GM23338 (cell line): ENCODE results near the gene ADCY4. TPM values are rescaled to one million over a fixed set of nuclear protein-coding genes. Genes with fewer than 3 reads are reported as not detected.

Experiments
- ATAC-seq: fragments of 200-7000 bp; cut with Tn5 transposase; 3 replicates; pipeline ENCODE4 v1.9.1; 2020
- DNase-seq: peaks from one replicate; pipeline ENCODE4 v3.0.0-alpha.2; 2015; ENCODE audit warnings: low spot score
- H2AFZ ChIP-seq: fragments of 200-600 bp; sonication (generic); 2 replicates; pipeline ENCODE4 v1.8.0; 2016; ENCODE audit warnings: antibody characterized with exemption, mild to moderate bottlenecking, moderate library complexity
- H3F3A ChIP-seq: fragments of 200-600 bp; sonication (generic); replicated peaks from 2 replicates; pipeline ENCODE4 v1.8.0; 2017; ENCODE audit warnings: antibody characterized with exemption, mixed run types, low read depth
- H3K27ac ChIP-seq: fragments of 200-600 bp; sonication (generic); 2 replicates; pipeline ENCODE4 v1.6.1; 2016; ENCODE audit warnings: low read depth
- H3K27me3 ChIP-seq: fragments of 200-600 bp; sonication (generic); 2 replicates; pipeline ENCODE4 v1.8.0; 2016; ENCODE audit warnings: mild to moderate bottlenecking, mixed run types, moderate library complexity; ENCODE audit not compliant: insufficient read depth
- H3K36me3 ChIP-seq: fragments of 200-600 bp; sonication (generic); 2 replicates; pipeline ENCODE4 v1.8.0; 2016; ENCODE audit warnings: mild to moderate bottlenecking; ENCODE audit not compliant: insufficient read depth
- H3K4me1 ChIP-seq: fragments of 200-600 bp; sonication (generic); 2 replicates; pipeline ENCODE4 v1.8.0; 2016; ENCODE audit warnings: mild to moderate bottlenecking, moderate library complexity; ENCODE audit not compliant: insufficient read depth
- H3K4me2 ChIP-seq: fragments of 200-600 bp; sonication (generic); 2 replicates; pipeline ENCODE4 v1.7.1; 2017; ENCODE audit warnings: mixed run types
- H3K4me3 ChIP-seq: fragments of 200-600 bp; sonication (generic); 2 replicates; pipeline ENCODE4 v1.6.1; 2016; ENCODE audit warnings: mixed run types
- H3K79me2 ChIP-seq: fragments of 200-600 bp; sonication (generic); replicated peaks from 2 replicates; pipeline ENCODE4 v1.8.0; 2017; ENCODE audit warnings: mild to moderate bottlenecking; ENCODE audit not compliant: insufficient read depth
- H3K9me2 ChIP-seq: fragments of 200-600 bp; sonication (generic); 2 replicates; pipeline ENCODE4 v1.8.0; 2017; ENCODE audit not compliant: insufficient read depth
- H4K20me1 ChIP-seq: fragments of 200-600 bp; sonication (generic); replicated peaks from 2 replicates; pipeline ENCODE4 v1.8.0; 2017; ENCODE audit warnings: mild to moderate bottlenecking; ENCODE audit not compliant: insufficient read depth
- H3K27ac Mint-ChIP-seq: 2 replicates; pipeline ENCODE4 v1.8.0; 2020; ENCODE audit warnings: inconsistent platforms, mild to moderate bottlenecking, moderate library complexity, mixed read lengths
- H3K27me3 Mint-ChIP-seq: 3 replicates; pipeline ENCODE4 v1.8.0; 2022; ENCODE audit warnings: low read depth, mild to moderate bottlenecking, moderate library complexity, mixed read lengths, inconsistent platforms; ENCODE audit not compliant: insufficient read depth, poor library complexity
- H3K36me3 Mint-ChIP-seq: 3 replicates; pipeline ENCODE4 v1.8.0; 2021; ENCODE audit warnings: low read depth, mild to moderate bottlenecking, inconsistent platforms, moderate library complexity, mixed read lengths
- H3K4me1 Mint-ChIP-seq: 3 replicates; pipeline ENCODE4 v1.8.0; 2020; ENCODE audit warnings: mild to moderate bottlenecking, inconsistent platforms, mixed read lengths
- H3K4me3 Mint-ChIP-seq: 3 replicates; pipeline ENCODE4 v1.8.0; 2021; ENCODE audit warnings: moderate library complexity, mild to moderate bottlenecking, inconsistent platforms, mixed read lengths
- H3K9me3 Mint-ChIP-seq: 3 replicates; pipeline ENCODE4 v1.8.0; 2020; ENCODE audit warnings: moderate library complexity, mild to moderate bottlenecking, inconsistent platforms, mixed read lengths
- CREB1 ChIP-seq: fragments of 250-450 bp; sonication (Bioruptor Pico); IDR thresholded peaks from 2 replicates; pipeline ENCODE4 v1.5.0; 2020; ENCODE audit warnings: low read depth, mild to moderate bottlenecking, moderate library complexity
- polyA plus RNA-seq: library from polyadenylated mRNA; unstranded; fragments of >200 nt; fragmentation: Nextera tagmentation; extraction: Ambion mirVana; gene quantifications from 2 replicates; pipeline ENCODE4 v1.2.1, GENCODE V29; 2016
- small RNA-seq: library from RNA; depleted of rRNA; stranded (forward); fragments of <200 nt; gene quantifications from one replicate; pipeline ENCODE3, GENCODE V24; 2014; ENCODE audit warnings: low replicate concordance
- total RNA-seq: library from RNA; depleted of rRNA; stranded (reverse); fragments of >200 nt; shearing (Covaris generic); gene quantifications from 2 replicates; pipeline ENCODE4 v1.2.3, GENCODE V29; 2014; rRNA removed

The ADCY4 gene
- total and polyA plus RNA-seq, 2 experiments from 2014 or later, result 0.10 to 0.40 TPM

- H3K27me3 Mint-ChIP-seq, result peaks cover 7% of the 10 kb centered on the region
- H3K4me3 Mint-ChIP-seq, result no peak overlapping the region
- H3K27ac Mint-ChIP-seq, result no peak overlapping the region
- no peak overlapping the region for H3K4me3 ChIP-seq
- peaks cover 11% of the 10 kb centered on the region; the same call in 1 of the 2 replicates for H3F3A ChIP-seq
- H3K9me3 Mint-ChIP-seq, result no peaks in the 10 kb centered on the region; the same call in 2 of the 3 replicates
- H3K9me2 ChIP-seq, result no peaks in the 10 kb centered on the region
- no peak overlapping the region for H2AFZ ChIP-seq
- no peaks in the 10 kb centered on the region for H3K36me3 ChIP-seq
- H3K27ac ChIP-seq, result no peak overlapping the region
- DNase-seq (no peak), ATAC-seq (no peak)
- H3K27me3 ChIP-seq, result no peaks in the 10 kb centered on the region
- no peaks in the 10 kb centered on the region for H4K20me1 ChIP-seq
- peaks cover 16% of the 10 kb centered on the region for H3K4me1 ChIP-seq
- TF ChIP-seq CREB1 (CRISPR knock-in tag), result no peak
- no peak overlapping the region for H3K4me2 ChIP-seq
- H3K79me2 ChIP-seq, result no peaks in the 10 kb centered on the region; the same call in 1 of the 2 replicates
- H3K4me1 Mint-ChIP-seq, result peaks cover 22% of the 10 kb centered on the region
- peaks cover 6% of the 10 kb centered on the region; the same call in 2 of the 3 replicates for H3K36me3 Mint-ChIP-seq
These were observed 65.5 kb downstream of the ADCY4 start for GRCh38 chr14:24269368-24269767.

Small RNA genes lying within 50 kb of the gene (small RNA-seq; reads per million reads assigned to genes)
- gene RF00026, result not detected

Other genes starting within 250 kb of the ADCY4 start
Only the 30 nearest of the 33 such genes appear.
- 2.2 and 5.2 TPM in 2 replicates for gene NRL, start 220.1 kb downstream of the ADCY4 start, total RNA-seq
- 1.4 and 1.8 TPM in 2 replicates for gene NRL, start 220.1 kb downstream of the ADCY4 start, polyA plus RNA-seq
- not detected in 2 replicates for gene FITM1, start 204.4 kb downstream of the ADCY4 start, total RNA-seq
- 0.53 and 0.57 TPM in 2 replicates for gene FITM1, start 204.4 kb downstream of the ADCY4 start, polyA plus RNA-seq
- 53.9 and 61.1 TPM in 2 replicates for gene PSME1, start 198.9 kb downstream of the ADCY4 start, total RNA-seq
- 215 and 220 TPM in 2 replicates for gene PSME1, start 198.9 kb downstream of the ADCY4 start, polyA plus RNA-seq
- gene EMC9, start 193.5 kb downstream of the ADCY4 start, total RNA-seq, result 20.1 and 30.0 TPM in 2 replicates
- gene EMC9, start 193.5 kb downstream of the ADCY4 start, polyA plus RNA-seq, result 64.2 and 64.9 TPM in 2 replicates
- gene PSME2, start 188.5 kb downstream of the ADCY4 start, total RNA-seq, result 54.0 and 59.9 TPM in 2 replicates
- 246 and 259 TPM in 2 replicates for gene PSME2, start 188.5 kb downstream of the ADCY4 start, polyA plus RNA-seq
- gene RNF31, start 187.6 kb downstream of the ADCY4 start, total RNA-seq, result 54.8 and 86.4 TPM in 2 replicates
- 84.1 and 87.4 TPM in 2 replicates for gene RNF31, start 187.6 kb downstream of the ADCY4 start, polyA plus RNA-seq
- 8.2 and 9.2 TPM in 2 replicates for gene IRF9, start 173.8 kb downstream of the ADCY4 start, total RNA-seq
- gene IRF9, start 173.8 kb downstream of the ADCY4 start, polyA plus RNA-seq, result 8.4 and 11.1 TPM in 2 replicates
- 23.6 and 25.7 TPM in 2 replicates for gene REC8, start 163.0 kb downstream of the ADCY4 start, total RNA-seq
- 36.8 and 38.8 TPM in 2 replicates for gene REC8, start 163.0 kb downstream of the ADCY4 start, polyA plus RNA-seq
- 84.2 and 105 TPM in 2 replicates for gene IPO4, start 146.3 kb downstream of the ADCY4 start, total RNA-seq
- 34.2 and 34.3 TPM in 2 replicates for gene IPO4, start 146.3 kb downstream of the ADCY4 start, polyA plus RNA-seq
- gene TM9SF1, start 139.6 kb downstream of the ADCY4 start, total RNA-seq, result 25.6 and 27.5 TPM in 2 replicates
- gene TM9SF1, start 139.6 kb downstream of the ADCY4 start, polyA plus RNA-seq, result 10.7 and 12.6 TPM in 2 replicates
- gene TSSK4, start 129.4 kb downstream of the ADCY4 start, total RNA-seq, result 0.66 and 1.0 TPM in 2 replicates
- gene TSSK4, start 129.4 kb downstream of the ADCY4 start, polyA plus RNA-seq, result 0.70 and 0.84 TPM in 2 replicates
- 10.6 and 19.3 TPM in 2 replicates for gene CHMP4A, start 121.6 kb downstream of the ADCY4 start, total RNA-seq
- 30.1 and 36.9 TPM in 2 replicates for gene CHMP4A, start 121.6 kb downstream of the ADCY4 start, polyA plus RNA-seq
- gene MDP1, start 119.0 kb downstream of the ADCY4 start, total RNA-seq, result 9.6 and 9.8 TPM in 2 replicates
- gene MDP1, start 119.0 kb downstream of the ADCY4 start, polyA plus RNA-seq, result 24.7 and 31.1 TPM in 2 replicates
- gene NEDD8, start 102.7 kb downstream of the ADCY4 start, total RNA-seq, result 130 and 172 TPM in 2 replicates
- gene NEDD8, start 102.7 kb downstream of the ADCY4 start, polyA plus RNA-seq, result 401 and 418 TPM in 2 replicates
- 60.6 and 67.0 TPM in 2 replicates for gene GMPR2, start 102.1 kb downstream of the ADCY4 start, total RNA-seq
- 70.6 TPM in 2 replicates for gene GMPR2, start 102.1 kb downstream of the ADCY4 start, polyA plus RNA-seq
- 24.6 and 36.0 TPM in 2 replicates for gene TINF2, start 92.4 kb downstream of the ADCY4 start, total RNA-seq
- 22.0 and 24.1 TPM in 2 replicates for gene TINF2, start 92.4 kb downstream of the ADCY4 start, polyA plus RNA-seq
- 0.39 and 0.63 TPM in 2 replicates for gene TGM1, start 71.9 kb downstream of the ADCY4 start, total RNA-seq
- gene TGM1, start 71.9 kb downstream of the ADCY4 start, polyA plus RNA-seq, result 0.31 and 0.42 TPM in 2 replicates
- 18.8 and 20.7 TPM in 2 replicates for gene RABGGTA, start 63.5 kb downstream of the ADCY4 start, total RNA-seq
- 17.6 and 25.2 TPM in 2 replicates for gene RABGGTA, start 63.5 kb downstream of the ADCY4 start, polyA plus RNA-seq
- gene DHRS1, start 35.3 kb downstream of the ADCY4 start, total RNA-seq, result 15.4 and 22.7 TPM in 2 replicates
- 15.0 and 15.4 TPM in 2 replicates for gene DHRS1, start 35.3 kb downstream of the ADCY4 start, polyA plus RNA-seq
- gene NOP9, start 35.2 kb downstream of the ADCY4 start, total RNA-seq, result 32.4 and 32.8 TPM in 2 replicates
- gene NOP9, start 35.2 kb downstream of the ADCY4 start, polyA plus RNA-seq, result 7.9 and 8.2 TPM in 2 replicates
- gene CIDEB, start 27.1 kb downstream of the ADCY4 start, total RNA-seq, result 4.6 and 8.9 TPM in 2 replicates
- 3.4 and 5.0 TPM in 2 replicates for gene CIDEB, start 27.1 kb downstream of the ADCY4 start, polyA plus RNA-seq
- 6.4 and 12.6 TPM in 2 replicates for gene LTB4R2, start 24.9 kb downstream of the ADCY4 start, total RNA-seq
- 0.40 and 0.47 TPM in 2 replicates for gene LTB4R2, start 24.9 kb downstream of the ADCY4 start, polyA plus RNA-seq
- gene LTB4R, start 23.6 kb downstream of the ADCY4 start, total RNA-seq, result 4.7 and 7.9 TPM in 2 replicates
- 2.1 TPM in 2 replicates for gene LTB4R, start 23.6 kb downstream of the ADCY4 start, polyA plus RNA-seq
- 0.16 and 1.5 TPM in 2 replicates for gene RIPK3, start 4.9 kb upstream of the ADCY4 start, total RNA-seq
- 0.31 and 0.32 TPM in 2 replicates for gene RIPK3, start 4.9 kb upstream of the ADCY4 start, polyA plus RNA-seq
- gene NFATC4, start 33.1 kb upstream of the ADCY4 start, total RNA-seq, result 20.7 and 26.6 TPM in 2 replicates
- 16.7 and 20.9 TPM in 2 replicates for gene NFATC4, start 33.1 kb upstream of the ADCY4 start, polyA plus RNA-seq
- gene NYNRIN, start 63.9 kb upstream of the ADCY4 start, total RNA-seq, result 17.5 and 20.0 TPM in 2 replicates
- 3.1 TPM in 2 replicates for gene NYNRIN, start 63.9 kb upstream of the ADCY4 start, polyA plus RNA-seq
- gene CBLN3, start 94.6 kb upstream of the ADCY4 start, total RNA-seq, result 0.07 TPM in 1 of 2 replicates, not detected in the other
- gene CBLN3, start 94.6 kb upstream of the ADCY4 start, polyA plus RNA-seq, result 0.19 and 0.23 TPM in 2 replicates
- 21.9 and 28.1 TPM in 2 replicates for gene KHNYN, start 94.9 kb upstream of the ADCY4 start, total RNA-seq
- 2.1 and 2.7 TPM in 2 replicates for gene KHNYN, start 94.9 kb upstream of the ADCY4 start, polyA plus RNA-seq
- 9.0 and 22.9 TPM in 2 replicates for gene SDR39U1, start 107.7 kb upstream of the ADCY4 start, total RNA-seq
- gene SDR39U1, start 107.7 kb upstream of the ADCY4 start, polyA plus RNA-seq, result 60.6 and 66.5 TPM in 2 replicates
- gene CMA1, start 173.2 kb upstream of the ADCY4 start, total RNA-seq, result not detected in 2 replicates
- not detected in 2 replicates for gene CMA1, start 173.2 kb upstream of the ADCY4 start, polyA plus RNA-seq